GM19238 (cell line): ENCODE data around the gene TMEM108.

Experiments
- DNase-seq: peaks from one replicate; pipeline ENCODE4 v3.0.0; 2011; ENCODE audit warnings: low spot score; ENCODE audit not compliant: insufficient read length

The TMEM108 gene

GRCh38 chr3:133117342-133117741, 79.2 kb downstream of the TMEM108 start:
- DNase-seq, result no peak

GRCh38 chr3:133119176-133119575, 81.0 kb downstream of the TMEM108 start:
- DNase-seq, result no peak

- no peak for DNase-seq
Observed at GRCh38 chr3:133121450-133121849, 83.3 kb downstream of the TMEM108 start.

GRCh38 chr3:133123636-133124035, 85.4 kb downstream of the TMEM108 start:
- DNase-seq, result no peak

GRCh38 chr3:133124511-133124910, 86.3 kb downstream of the TMEM108 start:
- no peak for DNase-seq

- no peak for DNase-seq
Observed at GRCh38 chr3:133125171-133125570, 87.0 kb downstream of the TMEM108 start.

- no peak for DNase-seq
Observed at GRCh38 chr3:133125802-133126201, 87.6 kb downstream of the TMEM108 start.

- DNase-seq, result no peak
Observed at GRCh38 chr3:133127381-133127780, 89.2 kb downstream of the TMEM108 start.

- no peak for DNase-seq
Observed at GRCh38 chr3:133130168-133130567, 92.0 kb downstream of the TMEM108 start.

GRCh38 chr3:133135306-133135705, 97.1 kb downstream of the TMEM108 start:
- no peak for DNase-seq

- DNase-seq, result no peak
Observed at GRCh38 chr3:133136114-133137041, 98.2 kb downstream of the TMEM108 start.

GRCh38 chr3:133137042-133137996, 99.1 kb downstream of the TMEM108 start:
- DNase-seq, result no peak

GRCh38 chr3:133138017-133138416, 99.8 kb downstream of the TMEM108 start:
- DNase-seq, result no peak

- DNase-seq, result no peak
Observed at GRCh38 chr3:133152056-133152455, 113.9 kb downstream of the TMEM108 start.

GRCh38 chr3:133152681-133153220, 114.6 kb downstream of the TMEM108 start:
- no peak for DNase-seq

- DNase-seq, result no peak
Observed at GRCh38 chr3:133153382-133153781, 115.2 kb downstream of the TMEM108 start.

- no peak for DNase-seq
Observed at GRCh38 chr3:133157716-133158115, 119.5 kb downstream of the TMEM108 start.

- no peak for DNase-seq
Observed at GRCh38 chr3:133158686-133159085, 120.5 kb downstream of the TMEM108 start.

GRCh38 chr3:133159498-133160475, 121.6 kb downstream of the TMEM108 start:
- no peak for DNase-seq

GRCh38 chr3:133161656-133162055, 123.5 kb downstream of the TMEM108 start:
- DNase-seq, result no peak

GRCh38 chr3:133162265-133162664, 124.1 kb downstream of the TMEM108 start:
- no peak for DNase-seq
